Activated CD8-positive, alpha-beta memory T cell treated with anti-CD3 and anti-CD28 coated beads for 1 hour (primary cell): ENCODE measurements around the gene ZNF48.

Source experiments
- DNase-seq, 2 donors: peaks; one replicate each; pipeline ENCODE4 v3.0.0-alpha.2; 2020; ENCODE audit warnings: low read depth in 1 of 2; ENCODE audit errors: extremely low read depth in 1 of 2

ZNF48 gene

GRCh38 chr16:30401768-30402425 is 6.7 kb downstream of the ZNF48 start:
- no peak for DNase-seq

DNA sequence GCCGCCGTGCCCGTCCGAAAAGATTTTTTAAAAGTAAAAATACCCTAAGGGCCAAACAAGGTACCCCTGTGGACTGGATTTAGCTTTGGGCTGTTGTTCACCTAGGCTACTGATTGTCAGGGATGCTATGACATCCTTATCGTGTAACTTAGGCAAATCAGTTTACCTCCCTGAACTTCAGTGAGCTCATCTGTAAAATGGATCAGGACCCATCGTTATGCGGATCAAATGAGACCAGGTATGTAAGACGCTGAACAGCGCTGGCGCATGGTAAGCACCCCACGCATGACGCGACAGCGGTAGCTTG is 11.5 kb downstream of the ZNF48 start:
- DNase-seq = no peak

GRCh38 chr16:30407102-30407803 is 12.0 kb downstream of the ZNF48 start, which contains the start of gene ZNF771:
TSS of gene ZNF771 (plus strand) at chr16:30407606. CDS start at chr16:30408054, 448 bp downstream.
- peak; percentile 60 to 84 for DNase-seq

DNA sequence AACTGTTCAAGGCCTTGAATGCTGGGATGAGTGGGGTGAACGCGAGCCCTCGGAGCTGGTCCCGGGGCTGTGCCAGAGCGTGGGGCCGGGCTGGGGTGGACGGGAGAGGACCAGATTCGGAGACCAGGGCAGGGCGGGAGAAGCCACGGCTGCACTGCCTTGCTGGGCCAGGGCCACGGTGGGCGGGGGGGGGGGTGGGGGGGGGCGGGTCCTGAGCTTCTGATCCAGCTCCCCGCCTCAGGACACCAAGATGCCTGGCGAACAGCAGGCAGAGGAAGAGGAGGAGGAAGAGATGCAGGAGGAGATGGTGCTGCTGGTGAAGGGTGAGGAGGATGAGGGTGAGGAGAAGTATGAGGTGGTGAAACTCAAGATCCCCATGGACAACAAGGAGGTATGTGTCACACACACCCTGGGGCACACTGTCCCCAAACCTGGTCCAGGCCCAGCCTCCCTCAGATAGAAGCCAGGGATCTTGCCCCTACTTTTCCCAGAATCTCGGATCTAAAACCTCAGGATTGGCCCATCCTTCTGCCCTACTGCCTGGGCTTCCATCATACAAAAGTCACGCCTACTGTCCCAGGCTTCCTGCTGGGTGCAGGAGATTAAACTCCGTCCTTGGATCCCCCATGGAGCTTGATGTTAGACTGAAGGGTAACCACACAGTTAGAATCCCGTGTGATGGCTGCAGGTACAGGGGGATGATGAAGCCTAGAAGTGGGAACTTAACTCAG is 12.7 kb downstream of the ZNF48 start:
- DNase-seq = no peak

- peak; percentile 78 to 91 for DNase-seq
Measured at GRCh38 chr16:30409125-30410060, 14.2 kb downstream of the ZNF48 start.

- no peak for DNase-seq
Measured at GRCh38 chr16:30413112-30413806, 18.0 kb downstream of the ZNF48 start.

- no peak for DNase-seq
Measured at GRCh38 chr16:30414159-30414558, 18.9 kb downstream of the ZNF48 start.

- DNase-seq = no peak
Measured at GRCh38 chr16:30416047-30416603, 20.9 kb downstream of the ZNF48 start.

DNA sequence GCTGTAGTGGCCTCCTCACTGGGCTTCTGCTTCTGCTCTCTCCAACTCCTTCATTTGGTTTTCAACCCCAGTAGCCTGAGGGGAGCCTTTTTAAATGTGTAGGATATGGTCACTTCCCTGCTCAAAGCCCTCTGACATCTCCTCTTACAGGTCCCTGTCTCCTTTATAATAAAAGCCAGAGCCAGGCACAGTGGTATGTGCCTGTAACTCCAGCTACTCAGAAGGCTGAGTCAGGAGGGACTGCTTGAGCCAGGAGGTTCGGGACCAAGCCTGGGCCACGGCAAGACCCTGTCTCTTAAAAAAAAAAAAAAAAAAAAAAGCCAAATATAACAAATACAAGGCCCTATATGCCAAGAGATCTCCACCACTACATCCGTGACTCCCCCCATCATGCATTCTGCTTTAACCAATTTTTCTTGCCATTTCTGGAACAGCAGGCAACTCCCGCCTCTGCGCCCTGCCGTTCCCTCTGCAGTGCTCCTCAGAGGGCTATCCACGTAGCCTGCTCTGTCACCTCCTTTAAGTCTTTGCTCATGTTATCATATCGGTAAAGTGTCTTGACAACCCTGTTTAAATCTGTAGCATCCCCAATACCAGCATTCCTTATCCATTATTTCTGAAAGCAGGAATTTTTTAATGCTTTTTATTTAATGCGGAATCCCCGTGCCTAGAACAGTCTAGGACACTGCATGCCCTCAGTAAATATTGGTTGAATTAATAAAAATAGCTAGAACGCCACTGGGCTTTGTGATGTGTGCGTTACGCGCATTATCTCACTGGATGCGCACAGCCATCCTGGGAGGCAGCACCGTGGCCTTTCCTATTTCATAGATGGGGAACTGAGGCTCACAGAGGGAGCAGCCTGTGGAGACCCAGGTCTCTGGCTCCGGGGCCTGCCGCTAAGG is 21.7 kb downstream of the ZNF48 start:
- DNase-seq = no peak

- DNase-seq = peak; percentile 68 to 83
Measured at GRCh38 chr16:30417529-30418349, 22.5 kb downstream of the ZNF48 start.

GRCh38 chr16:30418350-30419181 is 23.3 kb downstream of the ZNF48 start:
- DNase-seq = no peak

DNA sequence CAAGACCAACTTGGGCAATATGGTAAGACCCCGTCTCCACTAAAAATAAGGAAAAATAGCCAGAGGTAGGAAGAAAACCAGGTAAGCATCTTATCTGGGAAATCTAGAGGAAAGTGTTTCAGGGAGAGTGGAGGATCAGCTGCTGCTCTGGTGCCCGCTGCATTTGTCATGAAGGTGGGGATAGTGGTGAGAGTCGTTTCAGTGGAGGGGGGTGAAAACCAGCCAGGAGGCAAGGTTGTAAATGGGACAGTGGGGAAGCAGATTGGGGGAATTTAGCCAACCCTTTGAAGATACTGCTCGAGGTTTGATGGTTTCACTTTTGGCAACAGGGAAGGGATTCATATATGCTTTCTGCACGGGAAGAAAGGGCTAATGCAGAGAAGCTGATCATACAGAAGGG is 25.8 kb downstream of the ZNF48 start:
- no peak for DNase-seq

DNA sequence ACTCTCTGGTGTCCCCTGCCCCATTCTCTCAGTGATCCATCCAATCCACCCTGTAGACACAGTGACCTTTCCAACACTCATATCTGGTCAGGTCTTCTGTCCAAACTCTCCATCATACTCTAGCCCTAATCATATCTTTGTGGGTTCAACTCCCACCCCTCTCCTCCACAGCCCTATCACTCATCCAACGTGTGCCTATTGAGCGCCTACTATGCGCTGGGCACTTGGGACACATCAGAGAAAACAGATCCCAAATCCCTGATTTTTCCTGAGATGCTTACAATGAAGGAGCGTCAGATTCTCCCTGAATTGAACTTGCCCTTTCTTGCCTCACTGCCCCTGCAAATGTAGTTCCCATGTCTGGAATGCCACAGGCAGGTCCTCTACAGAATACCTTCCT is 32.8 kb downstream of the ZNF48 start:
- no peak for DNase-seq

- DNase-seq = no peak
Measured at GRCh38 chr16:30429418-30429677, 34.1 kb downstream of the ZNF48 start.

- peak; percentile 90 to 93 for DNase-seq
Measured at GRCh38 chr16:30429678-30430427, 34.6 kb downstream of the ZNF48 start, which contains the start of gene DCTPP1. TSS of gene DCTPP1 (minus strand) at chr16:30430030. CDS start at chr16:30429980, 50 bp downstream.

- DNase-seq = no peak
Measured at GRCh38 chr16:30430428-30430970, 35.3 kb downstream of the ZNF48 start.
